Spleen (tissue), 11 donors: ENCODE results near the gene GNL1. TPM values are rescaled to one million over a fixed set of nuclear protein-coding genes. Genes with fewer than 3 reads are reported as not detected.
"Not testable (repeated sequence)": the region's sequence is repeated elsewhere in the genome, so short reads cannot be mapped to it uniquely, and the experiment has no call there.

Source experiments
- DNase-seq: peaks from one replicate; pipeline ENCODE4 v3.0.0-alpha.2; 2020
- H3K27ac ChIP-seq, 8 donors: fragments of 200-600 bp; sonication (generic) in 7 of 8; 1 replicate in 4 of 8; 2 replicates in 4 of 8; pipeline versions ENCODE4 v1.5.0 to v1.8.0; 2016 to 2021; ENCODE audit warnings: inconsistent platforms in 4 of 8, mild to moderate bottlenecking in 4 of 8, moderate library complexity in 1 of 8
- H3K27me3 ChIP-seq, 7 donors: fragments of 200-600 bp; sonication (generic) in 6 of 7; replicated peaks in 1 of 7; 1 replicate in 4 of 7; 2 replicates in 3 of 7; pipeline versions ENCODE4 v1.5.0 to v1.8.0; 2016 to 2021; ENCODE audit warnings: inconsistent platforms in 3 of 7, mild to moderate bottlenecking in 1 of 7
- H3K36me3 ChIP-seq, 6 donors: fragments of 200-600 bp; sonication (generic) in 5 of 6; 1 replicate in 4 of 6; 2 replicates in 2 of 6; pipeline versions ENCODE4 v1.5.0 to v1.8.0; 2016 to 2021; ENCODE audit warnings: inconsistent platforms in 2 of 6
- H3K4me1 ChIP-seq, 6 donors: fragments of 200-600 bp; sonication (generic) in 5 of 6; 1 replicate in 3 of 6; 2 replicates in 3 of 6; pipeline versions ENCODE4 v1.5.0 to v1.8.0; 2016 to 2021; ENCODE audit warnings: inconsistent platforms in 3 of 6
- H3K4me3 ChIP-seq, 8 donors: fragments of 200-600 bp; sonication (generic) in 7 of 8; 1 replicate in 4 of 8; 2 replicates in 4 of 8; pipeline versions ENCODE4 v1.5.0 to v1.8.0; 2016 to 2021; ENCODE audit warnings: inconsistent platforms in 4 of 8, mild to moderate bottlenecking in 4 of 8, moderate library complexity in 2 of 8
- H3K9me3 ChIP-seq, 8 donors: fragments of 200-600 bp; sonication (generic) in 7 of 8; 1 replicate in 4 of 8; 2 replicates in 4 of 8; pipeline versions ENCODE4 v1.5.0 to v1.8.0; 2016 to 2021; ENCODE audit warnings: inconsistent platforms in 4 of 8
- POLR2A ChIP-seq, 3 donors: fragments of 450-650 bp; IDR thresholded peaks; one replicate each; pipeline ENCODE4 v1.5.1; 2017; ENCODE audit warnings: antibody characterized with exemption in 3 of 3, mild to moderate bottlenecking in 1 of 3
- POLR2AphosphoS5 ChIP-seq, 3 donors: sonication (generic); formaldehyde crosslinking; IDR thresholded peaks; one replicate each; pipeline ENCODE4 v1.5.1; 2017; ENCODE audit warnings: antibody characterized with exemption in 3 of 3
- WGBS, 5 donors: extraction: QIAGEN DNeasy Blood & Tissue Kit in 3 of 5; methylation state at CpG; one replicate each; pipeline versions ENCODE4 v1.1.5 to v1.1.7; 2013 to 2018; 5-methylcytosine and 5-hydroxymethylcytosine counted together
- intact Hi-C: fragments of 100-400 bp; cut with DNase I; formaldehyde crosslinking; loops from one replicate; pipeline ENCODE4 v1.15.0; 2023; ENCODE audit warnings: low total_unique reads
- polyA plus RNA-seq, 3 donors: library from polyadenylated mRNA; stranded (reverse); fragments of 200-250 nt; gene quantifications; one replicate each; pipeline ENCODE4 v1.2.1, GENCODE V29; 2013
- total RNA-seq, 7 donors: library from RNA; depleted of rRNA in 3 of 7; stranded (reverse); fragments of >200 nt in 3 of 7; fragmentation: NEBNext Ultra II Directional in 4 of 7; extraction: Animal tissue kit (Norgen Biotek cat#: 25700) in 4 of 7; gene quantifications; one replicate each; pipeline versions ENCODE4 v1.1.0 to v1.2.1, GENCODE V29; 2016 to 2021
- TF ChIP-seq, protein P1 (sequence below), 11 experiments: fragments of 200-600 bp in 7 of 11; fragments of 450-650 bp in 4 of 11; sonication (generic) in 4 of 11; IDR thresholded peaks in 8 of 11; conservative IDR thresholded peaks in 3 of 11; 1 replicate in 7 of 11; 2 replicates in 4 of 11; pipeline versions ENCODE4 v1.4.0 to v1.8.0; 2016 to 2021; ENCODE audit warnings: antibody characterized with exemption in 11 of 11, inconsistent platforms in 4 of 11, mild to moderate bottlenecking in 1 of 11
- donor health status: healthy with polysubstance abuse.
- donor health status: DM: no; HTN: no; CAD: no; lungs with moderate emphysema.
- donor health status: DM: no; HTN: no; CAD: no.
- donor health status: Bipolar disorder and iron deficiency.
- donor health status: healthy.
- donor health status: DM: no; HTN: no; CAD: no.
- donor health status: DM: yes; HTN: yes; CAD: no.

The GNL1 gene
- total and polyA plus RNA-seq, 10 donors, result 28.0 to 84.6 (median 50.6) TPM

DNA sequence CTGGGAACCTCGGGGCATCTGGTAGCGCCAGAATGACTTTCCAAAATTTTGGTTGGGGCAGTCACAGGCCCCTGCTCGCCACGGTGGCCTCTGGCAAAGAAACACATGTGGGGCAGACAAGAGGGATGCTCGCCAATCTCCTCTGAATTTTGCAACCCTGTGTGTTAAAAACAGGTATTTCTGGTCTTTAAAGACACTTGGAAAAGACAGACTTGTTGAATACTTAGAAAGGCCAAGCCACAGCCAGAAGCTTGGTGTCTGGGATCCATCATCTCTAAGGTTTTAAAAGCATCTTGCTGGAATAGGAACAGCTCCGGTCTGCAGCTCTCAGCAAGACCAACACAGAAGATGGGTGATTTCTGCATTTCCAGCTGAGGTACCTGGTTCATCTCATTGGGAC is 35.8 kb downstream of the GNL1 start:
- 94 to 95% (median 95%) methylated on average over 6 of the region's 6 CpGs for WGBS, 5 donors
- H3K27ac ChIP-seq, result peak overlapping the region in 3 of 8 donors; percentile 7 to 33 (median 27)
- peaks cover 0 to 11% (median 9%) of the 10 kb centered on the region in 8 donors for H3K9me3 ChIP-seq
- intact Hi-C loops, result no loop called here
- no peaks in the 10 kb centered on the region for H3K27me3 ChIP-seq
- H3K36me3 ChIP-seq, result no peaks in the 10 kb centered on the region
- TF ChIP-seq POLR2AphosphoS5 (IDR thresholded peaks at IDR 0.05), result no peak
- TF ChIP-seq, protein P1, sequence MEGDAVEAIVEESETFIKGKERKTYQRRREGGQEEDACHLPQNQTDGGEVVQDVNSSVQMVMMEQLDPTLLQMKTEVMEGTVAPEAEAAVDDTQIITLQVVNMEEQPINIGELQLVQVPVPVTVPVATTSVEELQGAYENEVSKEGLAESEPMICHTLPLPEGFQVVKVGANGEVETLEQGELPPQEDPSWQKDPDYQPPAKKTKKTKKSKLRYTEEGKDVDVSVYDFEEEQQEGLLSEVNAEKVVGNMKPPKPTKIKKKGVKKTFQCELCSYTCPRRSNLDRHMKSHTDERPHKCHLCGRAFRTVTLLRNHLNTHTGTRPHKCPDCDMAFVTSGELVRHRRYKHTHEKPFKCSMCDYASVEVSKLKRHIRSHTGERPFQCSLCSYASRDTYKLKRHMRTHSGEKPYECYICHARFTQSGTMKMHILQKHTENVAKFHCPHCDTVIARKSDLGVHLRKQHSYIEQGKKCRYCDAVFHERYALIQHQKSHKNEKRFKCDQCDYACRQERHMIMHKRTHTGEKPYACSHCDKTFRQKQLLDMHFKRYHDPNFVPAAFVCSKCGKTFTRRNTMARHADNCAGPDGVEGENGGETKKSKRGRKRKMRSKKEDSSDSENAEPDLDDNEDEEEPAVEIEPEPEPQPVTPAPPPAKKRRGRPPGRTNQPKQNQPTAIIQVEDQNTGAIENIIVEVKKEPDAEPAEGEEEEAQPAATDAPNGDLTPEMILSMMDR (IDR thresholded peaks at IDR 0.05 in 8 of 11, conservative IDR thresholded peaks at IDR 0.05 in 3 of 11), result no peak
- no peak for TF ChIP-seq POLR2A (IDR thresholded peaks at IDR 0.05)
- DNase-seq, result no peak
- H3K4me1 ChIP-seq, result peaks cover 0 to 32% (median 12%) of the 10 kb centered on the region in 6 donors
- H3K4me3 ChIP-seq, result no peak overlapping the region

DNA sequence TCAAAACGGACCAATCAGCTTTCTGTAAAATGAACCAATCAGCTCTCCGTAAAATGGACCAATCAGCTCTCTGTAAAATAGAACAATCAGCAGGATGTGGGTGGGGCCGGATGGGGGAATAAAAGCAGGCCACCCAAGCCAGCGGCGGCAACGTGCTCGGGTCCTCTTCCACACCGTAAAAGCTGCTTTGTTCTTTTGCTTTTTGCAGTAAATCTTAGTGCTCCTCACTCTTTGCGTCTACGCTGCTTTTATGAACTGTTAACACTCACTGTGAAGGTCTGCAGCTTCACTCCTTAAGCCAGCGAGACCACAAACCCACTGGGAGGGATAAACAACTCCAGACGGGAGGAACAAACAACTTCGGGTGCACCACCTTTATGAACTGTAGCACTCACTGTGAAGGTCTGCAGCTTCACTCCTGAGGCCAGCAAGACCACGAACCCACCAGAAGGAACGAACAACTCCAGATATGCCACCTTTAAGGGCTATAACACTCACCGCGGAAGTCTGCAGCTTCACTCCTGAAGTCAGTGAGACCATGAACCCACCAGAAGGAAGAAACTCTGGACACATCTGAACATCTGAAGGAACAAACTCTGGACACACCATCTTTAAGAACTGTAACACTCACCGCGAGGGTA is 37.7 kb downstream of the GNL1 start:
- peaks cover 0 to 42% (median 22%) of the 10 kb centered on the region in 6 donors for H3K4me1 ChIP-seq
- peaks cover 0 to 11% (median 9%) of the 10 kb centered on the region in 8 donors for H3K9me3 ChIP-seq
- H3K36me3 ChIP-seq, H3K27me3 ChIP-seq, DNase-seq, H3K4me3 ChIP-seq, intact Hi-C loops: not testable (repeated sequence)
- WGBS, 5 donors, result 60 to 82% (median 66%) methylated on average over 19 of the region's 19 CpGs
- H3K27ac ChIP-seq, result peak overlapping the region in 4 of 8 donors; percentile 15 to 97 (median 24)

DNA sequence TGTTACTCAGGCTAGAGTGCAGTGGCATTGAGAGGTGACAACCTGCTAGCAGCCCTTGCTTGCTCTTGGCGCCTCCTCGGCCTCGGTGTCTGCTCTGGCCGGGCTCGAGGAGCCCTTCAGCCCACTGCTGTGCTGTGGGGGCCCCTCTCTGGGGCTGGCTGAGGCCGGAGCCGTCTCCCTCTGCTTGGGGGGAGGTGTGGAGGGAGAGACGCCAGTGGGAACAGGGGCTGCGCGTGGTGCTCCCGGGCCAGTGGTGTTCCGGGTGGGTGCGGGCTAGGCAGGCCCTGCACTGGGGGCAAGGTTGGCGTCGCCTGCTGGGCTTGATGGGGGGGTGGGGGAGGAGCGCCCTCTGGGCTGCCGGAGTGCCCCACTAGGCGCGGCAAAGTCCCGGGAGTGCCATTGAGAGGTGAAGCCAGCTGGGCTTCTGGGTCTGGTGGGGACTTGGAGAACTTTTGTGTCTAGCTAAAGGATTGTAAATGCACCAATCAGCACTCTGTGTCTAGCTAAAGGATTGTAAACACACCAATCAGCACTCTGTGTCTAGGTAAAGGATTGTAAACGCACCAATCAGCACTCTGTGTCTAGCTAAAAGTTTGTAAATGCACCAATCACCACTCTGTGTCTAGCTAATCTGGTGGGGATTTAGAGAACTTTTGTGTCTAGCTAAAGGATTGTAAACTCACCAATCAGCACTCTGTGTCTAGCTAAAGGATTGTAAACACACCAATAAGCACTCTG is 38.4 kb downstream of the GNL1 start:
- H3K36me3 ChIP-seq, H3K27me3 ChIP-seq, intact Hi-C loops, H3K4me3 ChIP-seq: not testable (repeated sequence)
- Histone ChIP-seq H3K9me3 (peaks cover 0 to 11% (median 9%) of the 10 kb centered on the region in 8 donors), H3K4me1 (peaks cover 0 to 49% (median 26%) of the 10 kb centered on the region in 6 donors), H3K27ac (peak overlapping the region in 7 of 8 donors; percentile 23 to 99 (median 98))
- 91 to 97% (median 93%) methylated on average over 16 to 21 of the region's 21 CpGs for WGBS, 5 donors
- DNase-seq, result peak; percentile 81

DNA sequence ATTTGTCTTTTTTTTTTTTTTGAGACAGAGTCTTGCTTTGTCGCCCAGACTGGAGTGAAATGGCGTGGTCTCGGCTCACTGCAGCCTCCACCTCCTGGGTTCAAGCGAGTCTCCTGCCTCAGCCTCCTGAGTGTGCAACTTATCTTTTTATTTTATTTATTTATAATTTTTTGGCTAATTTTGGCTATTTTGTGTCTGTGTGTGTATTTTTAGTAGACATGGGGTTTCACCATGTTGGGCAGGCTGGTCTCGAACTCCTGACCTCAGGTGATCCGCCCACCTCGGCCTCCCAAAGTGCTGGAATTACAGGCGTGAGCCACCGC is 39.6 kb downstream of the GNL1 start:
- H3K27me3 ChIP-seq, DNase-seq, intact Hi-C loops, H3K36me3 ChIP-seq: not testable (repeated sequence)
- H3K27ac ChIP-seq, result peak overlapping the region; percentile 94 to 99 (median 98)
- WGBS, 5 donors, result 21 to 33% (median 24%) methylated on average over 8 to 9 of the region's 9 CpGs
- peak overlapping the region in 6 of 8 donors; percentile 18 to 69 (median 34) for H3K4me3 ChIP-seq
- peaks cover 0 to 61% (median 37%) of the 10 kb centered on the region in 6 donors for H3K4me1 ChIP-seq
- H3K9me3 ChIP-seq, result peaks cover 0 to 11% (median 9%) of the 10 kb centered on the region in 8 donors

DNA sequence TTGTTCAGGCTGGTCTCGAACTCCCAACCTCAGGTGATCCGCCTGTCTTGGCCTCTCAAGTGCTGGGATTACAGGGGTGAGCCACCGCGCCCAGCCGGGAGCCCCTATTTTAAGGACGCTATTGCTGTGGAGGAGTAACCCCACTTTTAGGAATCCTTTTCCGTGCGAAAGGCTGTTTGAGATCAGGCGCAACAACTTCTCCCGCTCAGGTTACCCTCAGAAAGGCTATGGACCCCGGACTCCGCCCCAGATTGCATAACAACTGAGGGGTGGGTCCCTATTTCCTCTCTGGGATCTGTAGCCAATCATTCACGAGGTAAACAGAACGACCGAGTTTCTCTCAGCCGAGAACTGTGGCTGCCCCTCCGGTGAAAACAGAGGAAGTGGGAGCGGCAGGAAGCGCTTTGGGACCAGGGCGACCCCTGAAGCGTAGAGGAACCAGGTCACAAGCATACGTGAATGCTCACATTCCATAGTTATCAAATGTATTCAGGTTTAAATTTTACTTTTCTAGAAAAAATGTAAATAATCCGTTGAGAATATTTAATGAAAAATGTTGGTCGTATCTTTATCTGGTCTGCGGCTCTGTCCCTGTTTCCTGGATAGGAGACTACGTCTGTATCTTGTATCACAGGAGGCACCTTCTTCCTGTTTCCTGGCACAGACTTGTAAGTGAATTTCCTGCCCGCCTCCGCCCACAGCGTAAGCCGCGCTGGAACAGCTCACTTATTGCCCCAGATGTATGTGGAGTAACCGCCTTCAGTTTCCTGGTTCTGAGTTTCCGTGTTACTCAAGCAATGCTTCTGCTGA is 40.1 kb downstream of the GNL1 start:
- Histone ChIP-seq H3K9me3 (peaks cover 0 to 11% (median 9%) of the 10 kb centered on the region in 8 donors), H3K4me3 (peak overlapping the region; percentile 4 to 69 (median 30)), H3K27me3 (no peaks in the 10 kb centered on the region), H3K36me3 (no peaks in the 10 kb centered on the region), H3K27ac (peak overlapping the region; percentile 94 to 99 (median 98)), H3K4me1 (peaks cover under 1 to 67% (median 43%) of the 10 kb centered on the region in 6 donors)
- intact Hi-C loops, result no loop called here
- WGBS, 5 donors, result 0 to 2% (median 0%) methylated on average over 32 to 33 of the region's 33 CpGs
- TF ChIP-seq POLR2AphosphoS5 (IDR thresholded peaks at IDR 0.05) (peak; percentile 9 to 93 (median 87)), POLR2A (IDR thresholded peaks at IDR 0.05) (peak in 2 of 3 donors; percentile 54 to 74)
- TF ChIP-seq, protein P1 (IDR thresholded peaks at IDR 0.05 in 8 of 11, conservative IDR thresholded peaks at IDR 0.05 in 3 of 11), result peak in 2 of 11 experiments; percentile 18 to 20
- peak; percentile 97 for DNase-seq
